HG02970 (cell line): ENCODE results near the gene TBC1D22B.
"Not testable (repeated sequence)": the region's sequence is repeated elsewhere in the genome, so short reads cannot be mapped to it uniquely, and the experiment has no call there.

ENCODE experiments used
- ATAC-seq: cut with Tn5 transposase; IDR thresholded peaks from one replicate; pipeline ENCODE4 v1.9.1; 2021; ENCODE audit warnings: mild to moderate bottlenecking, moderate library complexity, moderate number of reproducible peaks; ENCODE audit not compliant: unreplicated experiment, low FRiP score

The TBC1D22B gene

DNA sequence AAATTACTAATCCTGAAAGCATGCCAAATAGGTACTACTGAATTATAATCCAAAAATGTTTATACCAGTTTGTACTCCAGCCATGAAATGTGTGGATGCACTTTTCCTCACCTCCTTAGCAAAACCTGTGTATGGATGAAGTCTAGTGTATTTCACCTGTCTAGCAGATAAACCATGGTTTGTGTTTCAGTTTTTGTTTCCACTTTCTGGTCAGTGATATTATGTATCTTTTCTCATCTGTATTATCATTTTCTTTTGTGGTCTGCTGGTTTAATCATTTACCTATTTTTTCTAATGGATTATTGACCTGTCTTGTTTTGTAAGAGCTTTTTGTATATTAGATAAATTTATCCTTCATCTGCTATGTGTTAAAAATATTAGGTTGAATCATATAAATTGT lies 41.4 kb downstream of the TBC1D22B start:
- no peak for ATAC-seq

DNA sequence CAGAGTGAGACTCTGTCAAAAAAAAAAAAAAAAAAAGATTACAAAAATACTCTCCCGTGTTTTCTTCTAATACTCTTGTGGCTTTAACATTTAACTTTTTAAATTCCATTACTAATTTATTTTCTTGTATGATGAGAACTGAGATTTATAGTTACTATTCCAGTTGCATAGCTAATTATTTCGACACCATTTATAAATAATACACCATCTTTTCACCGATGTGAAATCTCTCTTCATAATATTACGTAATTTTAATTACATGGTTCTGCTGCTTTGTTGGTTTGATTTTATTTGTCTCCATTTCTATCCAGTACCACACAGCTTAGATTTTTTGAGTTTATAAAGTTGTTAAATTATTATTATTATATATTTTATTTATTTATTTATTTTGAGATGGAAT lies 42.4 kb downstream of the TBC1D22B start:
- no peak for ATAC-seq

DNA sequence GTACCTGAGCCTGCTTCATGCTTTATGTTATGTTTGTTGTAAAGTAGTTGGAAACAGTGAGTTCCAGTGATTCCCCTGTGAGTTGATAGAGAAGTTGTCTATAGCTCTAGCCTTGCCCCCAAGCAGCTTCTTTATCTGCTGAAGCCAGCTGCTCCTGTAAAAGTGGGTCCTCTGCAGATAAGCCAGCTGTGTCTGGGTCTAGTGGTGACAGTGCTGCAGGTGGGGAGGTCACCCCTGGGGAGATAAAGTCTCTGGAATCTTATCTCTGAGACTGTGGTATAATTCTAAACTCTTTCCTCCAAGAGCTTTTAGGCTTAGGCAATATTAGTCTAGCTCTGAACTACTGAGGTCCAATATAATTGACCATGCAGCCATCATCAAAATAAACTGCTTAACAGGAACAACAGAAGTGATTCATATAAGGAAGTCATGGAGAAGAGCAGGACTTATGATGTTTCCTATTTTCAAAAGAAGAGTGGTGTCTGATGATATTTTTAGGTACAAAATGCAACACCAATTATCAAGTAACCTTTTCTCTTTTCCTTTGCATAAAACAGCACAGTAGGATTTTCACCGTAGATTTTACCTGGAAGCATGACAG lies 44.6 kb downstream of the TBC1D22B start:
- ATAC-seq = no peak

DNA sequence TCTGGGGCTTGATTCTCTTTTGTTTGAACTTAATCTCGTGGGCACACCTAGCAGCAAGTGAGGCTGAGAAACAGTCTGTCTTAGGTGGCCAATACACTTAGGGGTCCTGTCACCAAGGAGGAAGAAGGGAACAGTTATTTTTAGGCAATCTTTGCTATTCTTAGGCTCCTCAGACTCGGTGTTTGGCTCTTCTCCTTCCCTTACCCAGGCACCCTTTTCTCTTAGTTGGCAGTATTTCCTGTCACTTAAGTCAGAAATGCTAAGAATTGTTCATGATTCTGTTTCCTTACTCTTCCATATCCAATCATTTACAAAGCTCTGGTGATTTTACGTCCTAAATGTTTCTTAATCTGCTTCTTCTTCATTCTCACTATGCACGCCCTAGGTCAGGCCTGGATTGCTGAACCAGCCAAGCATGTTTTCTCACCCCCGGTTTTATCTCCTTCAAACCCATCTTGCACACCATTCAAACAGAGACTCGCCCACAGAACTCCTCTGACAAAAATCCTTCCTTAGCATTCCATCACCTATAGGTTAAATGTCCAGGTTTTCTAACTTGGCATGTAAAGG lies 45.6 kb downstream of the TBC1D22B start:
- no peak for ATAC-seq

DNA sequence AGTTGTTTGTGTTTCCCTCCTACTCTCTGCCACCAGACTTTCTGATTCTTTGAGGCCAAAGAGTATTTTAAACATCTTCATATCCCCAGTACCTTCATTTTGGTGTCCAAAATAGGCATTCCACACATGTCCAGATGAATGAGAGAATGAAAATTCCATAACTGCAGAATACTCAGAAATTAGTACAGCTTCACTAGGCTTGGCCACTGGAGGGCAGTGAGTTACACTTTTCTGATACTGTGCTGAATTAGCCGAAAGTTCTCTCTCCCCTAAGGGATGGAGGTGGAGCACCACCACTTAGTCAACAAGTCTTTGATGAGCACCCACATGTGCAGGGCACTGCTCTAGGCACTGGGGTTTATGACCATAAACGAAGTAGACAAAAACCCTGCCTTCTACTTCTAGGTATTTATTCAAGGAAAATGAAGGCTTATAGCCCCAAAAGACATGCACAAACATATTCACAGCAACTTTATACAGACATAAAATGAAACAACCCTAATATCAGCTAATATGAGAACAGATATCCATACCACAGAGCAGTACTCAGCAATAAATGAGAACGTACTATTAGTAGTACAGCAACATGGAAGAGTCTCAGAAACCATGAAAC lies 46.4 kb downstream of the TBC1D22B start:
- ATAC-seq = no peak

DNA sequence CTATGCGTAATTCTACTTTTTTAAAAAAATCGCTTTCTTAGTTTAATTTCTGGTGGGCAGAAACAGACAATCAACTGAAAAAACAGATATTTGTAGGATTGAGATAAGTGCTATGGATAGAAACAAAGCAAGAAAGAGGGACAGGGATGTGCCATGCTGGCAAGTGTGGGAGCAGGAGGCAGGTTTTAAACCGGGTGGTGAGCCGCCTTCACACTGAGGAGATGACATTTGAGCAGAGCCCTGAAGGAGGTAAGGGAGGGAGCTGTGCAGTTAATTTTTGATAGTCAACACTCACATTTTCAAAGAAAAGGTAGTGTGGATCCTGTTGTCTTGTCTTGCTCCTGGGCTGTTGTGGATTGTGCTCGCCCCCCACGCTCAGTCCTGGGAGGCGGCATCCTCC lies 47.2 kb downstream of the TBC1D22B start:
- no peak for ATAC-seq

DNA sequence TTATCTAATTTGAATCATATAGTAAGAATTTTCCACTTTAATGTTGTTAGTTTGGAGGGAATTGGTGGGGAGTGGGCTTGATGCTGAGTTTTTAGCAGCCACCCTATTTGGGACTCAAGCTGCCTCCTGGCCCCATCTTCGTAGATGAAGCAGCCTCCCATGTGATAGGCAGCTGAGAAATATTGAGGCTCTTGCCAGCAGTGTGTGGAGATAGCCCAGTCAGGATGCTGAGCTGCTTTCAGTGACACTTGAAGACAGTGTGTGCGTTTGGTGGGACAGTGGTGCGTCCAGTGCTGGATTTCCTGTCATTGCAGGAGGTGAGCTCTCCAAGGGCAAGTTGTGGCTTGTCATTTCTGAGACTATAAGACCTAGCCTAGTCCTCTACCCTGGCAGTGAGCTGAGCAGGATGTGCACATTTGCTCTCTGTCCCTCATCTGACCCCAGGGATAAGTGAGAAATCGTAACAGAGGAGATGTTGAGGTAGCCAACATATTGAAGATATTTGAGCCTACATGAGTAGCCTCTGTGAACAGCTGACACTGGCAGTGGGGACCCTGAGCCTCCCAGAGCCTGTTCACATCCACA lies 48.4 kb downstream of the TBC1D22B start:
- no peak for ATAC-seq

DNA sequence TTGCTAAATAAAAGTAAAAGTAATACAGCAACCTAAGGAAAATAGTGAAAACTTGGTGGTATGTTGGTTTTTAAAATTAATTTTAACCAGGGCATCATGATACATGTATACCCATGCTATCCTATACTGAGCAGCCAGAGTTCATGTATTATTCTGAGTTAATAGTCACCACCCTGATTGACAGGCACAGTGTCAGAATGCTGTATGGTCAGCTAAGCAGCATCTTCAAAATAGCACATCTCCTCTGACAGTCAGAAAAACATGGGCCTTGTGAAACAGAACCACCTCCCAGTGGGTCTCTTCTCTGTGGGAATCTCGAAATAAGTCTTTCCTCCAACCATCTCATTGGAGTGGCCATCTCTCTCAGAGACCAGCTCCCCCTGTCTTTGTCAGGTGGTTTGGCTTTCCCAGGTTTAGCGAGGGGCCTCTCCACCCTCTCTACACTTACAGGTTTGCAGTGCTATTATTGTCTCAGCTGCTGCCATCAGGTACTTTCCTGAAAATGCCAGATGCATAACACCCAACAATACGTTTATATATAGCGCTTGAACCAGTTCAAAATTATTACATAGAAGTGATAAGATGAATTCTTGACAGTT lies 49.2 kb downstream of the TBC1D22B start:
- no peak for ATAC-seq

DNA sequence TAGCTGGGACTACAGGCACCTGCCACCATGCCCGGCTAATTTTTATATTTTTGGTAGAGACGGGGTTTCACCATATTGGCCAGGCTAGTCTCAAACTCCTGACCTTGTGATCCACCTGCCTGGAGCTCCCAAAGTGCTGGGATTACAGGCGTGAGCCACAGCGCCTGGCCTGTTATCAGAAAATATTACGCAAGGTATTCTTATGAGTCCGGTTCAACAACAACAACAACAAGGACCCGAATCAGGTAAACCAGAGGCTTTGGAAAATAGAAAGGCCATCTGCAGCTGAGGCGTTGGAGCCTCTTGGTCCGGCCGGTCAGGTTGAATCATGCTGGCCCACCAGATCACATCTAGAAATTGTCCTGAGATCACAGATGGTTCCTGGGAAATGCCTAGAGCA lies 49.9 kb downstream of the TBC1D22B start:
- ATAC-seq = not testable (repeated sequence)

DNA sequence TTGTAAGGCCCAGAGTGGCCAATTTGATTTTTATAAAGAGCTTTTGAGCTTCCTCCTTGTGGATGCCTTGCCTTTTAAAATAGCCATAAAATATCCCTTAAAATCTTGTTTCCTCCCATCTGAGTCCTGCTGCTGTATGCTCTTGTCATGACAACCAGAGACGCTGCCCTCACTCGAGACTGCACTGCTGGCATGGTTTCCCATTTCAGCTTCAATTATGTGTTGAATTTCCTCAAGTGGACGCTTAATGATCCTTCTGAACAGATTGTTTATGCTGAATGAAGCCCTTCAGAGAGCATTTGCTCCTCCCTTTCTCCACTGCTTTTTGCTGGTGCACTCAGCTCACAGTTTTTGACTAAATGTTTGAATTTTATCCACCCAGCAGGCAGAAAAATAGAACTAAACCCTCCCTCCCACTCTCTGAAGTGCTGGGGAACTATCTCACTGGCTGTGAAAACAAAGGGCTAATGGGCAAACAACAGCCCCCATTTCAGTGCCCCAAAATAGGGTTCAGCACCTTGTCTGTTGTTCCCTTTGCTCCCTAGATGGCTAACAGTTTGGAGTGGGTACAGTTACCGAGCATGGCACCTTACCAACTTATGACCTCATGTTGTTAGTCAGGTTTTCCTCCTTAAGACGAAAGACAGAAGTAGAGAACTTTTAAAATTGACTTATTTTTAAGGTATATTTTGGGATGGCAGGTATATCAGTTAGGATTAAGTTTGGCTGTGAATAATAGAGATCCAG lies 50.7 kb downstream of the TBC1D22B start:
- no peak for ATAC-seq

DNA sequence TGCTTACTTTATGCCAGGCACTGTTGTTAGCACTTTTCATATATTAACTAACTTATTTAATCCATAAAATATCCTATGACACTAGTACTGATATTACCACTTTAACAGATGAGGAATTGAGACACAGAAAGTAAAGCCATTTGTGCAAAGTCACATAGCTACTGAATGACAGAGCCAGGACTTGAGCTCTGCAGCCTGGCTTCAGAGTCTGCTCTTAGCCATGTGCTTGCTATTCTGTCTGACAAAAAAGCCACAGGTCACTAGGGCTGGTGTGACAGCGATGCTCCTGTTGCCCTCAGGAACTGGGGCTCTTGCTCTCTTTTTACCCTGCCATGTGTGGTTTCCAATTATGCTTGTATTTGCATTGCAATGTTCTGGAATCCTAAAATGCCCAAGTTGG lies 51.5 kb downstream of the TBC1D22B start:
- ATAC-seq = no peak

DNA sequence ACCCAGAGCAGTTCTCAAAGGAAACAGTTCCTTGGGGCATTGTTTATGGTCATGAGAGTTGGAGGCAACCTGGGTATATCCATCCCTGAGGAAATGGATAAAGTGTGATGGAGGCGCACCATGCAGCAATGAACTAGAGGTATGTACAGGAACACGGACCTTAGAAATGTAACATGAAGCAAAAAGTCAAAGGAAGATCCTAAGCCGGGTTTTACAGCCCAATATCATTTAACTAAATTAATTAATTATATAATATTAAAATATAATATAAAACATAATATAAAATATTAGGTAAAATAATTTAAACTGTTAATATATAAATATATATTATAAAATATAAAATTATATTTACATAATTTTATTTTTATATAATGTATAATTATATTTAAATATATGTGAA lies 52.1 kb downstream of the TBC1D22B start:
- ATAC-seq = no peak

DNA sequence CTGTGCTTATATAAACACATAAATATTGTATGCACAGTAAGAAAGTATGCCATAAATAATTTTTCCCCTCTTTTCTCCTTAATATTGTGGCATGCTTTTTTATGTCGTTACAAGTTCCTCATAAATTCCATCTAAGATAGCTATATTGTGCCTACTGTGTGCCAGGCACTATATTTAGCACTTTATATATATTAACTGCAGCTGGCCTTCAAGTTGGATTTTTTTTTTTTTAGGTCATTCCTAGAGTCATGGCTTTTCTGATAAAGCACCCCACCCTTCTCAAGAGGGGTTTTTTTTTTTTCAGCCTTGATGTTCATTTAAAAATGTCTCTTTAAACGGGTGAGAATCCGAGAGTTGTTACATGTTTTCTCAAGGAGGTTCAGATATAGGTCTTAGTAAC lies 53.4 kb downstream of the TBC1D22B start:
- ATAC-seq = no peak

DNA sequence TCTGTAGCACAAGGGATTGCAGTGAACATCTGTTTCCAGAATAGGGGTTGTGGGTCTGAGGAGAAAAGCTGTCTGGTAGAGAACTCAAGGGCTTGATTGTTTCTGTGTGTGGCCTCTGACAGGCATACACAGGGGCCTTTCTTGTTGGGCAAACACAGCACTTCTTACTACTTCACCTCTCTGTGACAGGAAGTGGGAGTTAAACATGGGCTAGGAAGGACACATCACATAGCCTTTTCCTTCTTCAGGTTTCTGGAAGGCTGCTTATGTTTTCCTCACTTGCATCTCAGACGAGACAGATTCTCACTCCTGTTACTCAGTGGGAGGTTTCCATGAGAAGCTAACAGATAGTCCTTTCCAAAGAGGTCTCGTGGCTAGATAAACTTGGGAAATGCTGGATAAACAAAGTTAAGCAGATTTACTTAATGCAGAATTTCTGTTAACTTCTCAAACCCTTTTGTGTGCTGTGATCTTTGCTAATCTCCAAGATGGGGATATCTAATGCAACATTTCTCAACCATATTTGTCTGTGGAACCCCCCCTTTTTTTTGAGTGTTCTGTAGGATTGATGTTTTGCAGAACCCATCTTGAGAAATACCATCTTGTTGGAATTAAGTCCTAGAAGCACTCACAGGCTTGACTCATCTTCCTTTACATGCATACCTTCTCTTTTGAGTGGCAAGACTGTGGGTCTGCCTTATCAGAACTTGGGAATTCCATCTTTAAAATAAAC lies 54.3 kb downstream of the TBC1D22B start:
- ATAC-seq = no peak

DNA sequence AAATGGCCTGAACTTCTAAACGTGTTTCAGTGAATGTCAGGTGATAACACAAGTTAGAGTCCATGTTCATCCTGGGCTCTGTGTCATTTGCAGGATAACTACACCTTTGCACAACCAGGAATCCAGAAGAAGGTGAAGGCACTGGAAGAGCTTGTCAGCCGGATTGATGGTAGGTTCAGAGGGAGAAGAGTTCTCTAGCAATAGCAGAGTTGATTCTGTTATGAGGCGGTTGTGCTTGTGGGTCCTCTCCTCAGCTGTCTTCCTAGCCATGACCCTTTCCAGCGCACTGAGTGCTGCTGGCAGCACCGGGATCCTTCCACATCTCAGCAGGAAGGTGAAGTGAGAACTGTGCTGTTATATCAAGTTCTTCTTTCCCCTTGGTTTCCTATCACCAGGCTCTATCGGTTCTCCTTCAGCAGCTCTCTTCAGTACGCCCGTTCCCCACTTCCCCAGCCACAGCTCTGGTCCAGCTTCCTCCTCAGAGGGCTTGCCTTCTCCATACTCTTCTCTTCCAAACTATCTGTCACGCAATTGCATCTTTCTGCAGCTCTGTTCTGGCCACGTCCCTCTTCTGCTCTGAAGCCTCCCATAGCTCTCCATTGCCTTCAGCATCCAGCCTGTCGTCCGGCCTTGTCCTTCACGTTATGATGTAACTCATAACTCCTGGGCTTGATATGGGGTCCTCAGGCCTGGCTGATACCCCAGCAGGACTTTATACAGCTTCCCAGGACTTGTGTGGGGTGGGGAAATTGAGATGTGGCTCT lies 56.3 kb downstream of the TBC1D22B start:
- ATAC-seq = no peak

DNA sequence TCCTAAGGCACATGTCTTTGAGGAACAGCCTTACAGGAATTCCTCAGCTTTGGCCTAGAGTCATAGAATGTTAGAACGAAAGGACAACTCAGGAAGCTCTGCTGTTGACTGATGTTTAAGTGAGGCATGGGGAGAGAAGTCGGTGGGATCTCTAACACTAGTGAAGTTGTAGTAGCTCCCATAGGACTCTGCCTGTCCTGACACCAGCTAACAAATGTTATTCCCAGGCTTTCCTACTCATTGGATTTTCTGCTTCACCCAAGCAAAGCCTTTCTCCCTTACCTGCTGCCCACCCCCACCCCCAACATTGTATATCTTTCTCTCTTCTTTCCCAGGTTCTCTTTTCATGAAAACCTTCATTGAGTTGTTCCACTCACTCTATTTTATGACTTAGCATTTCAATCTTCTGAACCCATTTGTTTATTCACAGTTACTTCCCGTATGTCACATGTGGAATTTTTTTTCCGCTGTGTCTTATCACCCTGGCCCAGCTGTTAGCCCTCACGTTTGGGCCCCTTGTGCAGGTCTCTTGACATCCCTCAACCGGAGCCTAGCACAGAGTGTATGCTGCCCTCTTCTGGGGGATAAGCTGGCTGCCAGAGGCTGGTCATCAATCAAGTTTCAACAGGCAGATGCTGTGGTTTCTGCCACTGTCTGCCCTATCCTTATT lies 57.0 kb downstream of the TBC1D22B start:
- ATAC-seq = no peak

DNA sequence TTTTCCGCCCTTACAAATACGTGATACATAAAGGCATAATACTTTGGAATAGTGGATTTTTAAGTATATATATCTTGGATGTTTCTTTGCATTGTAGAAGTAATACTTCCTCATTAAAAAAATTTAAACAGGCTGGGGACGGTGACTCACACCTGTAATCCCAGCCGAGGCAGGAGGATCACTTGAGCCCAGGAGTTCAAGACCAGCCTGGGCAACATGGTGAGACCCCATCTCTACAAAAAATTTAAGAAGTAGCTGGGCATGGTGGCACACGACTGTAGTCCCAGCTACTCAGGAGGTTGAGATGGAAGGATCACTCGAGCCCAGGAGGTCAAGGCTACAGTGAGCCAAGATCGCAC lies 57.6 kb downstream of the TBC1D22B start:
- ATAC-seq = no peak

DNA sequence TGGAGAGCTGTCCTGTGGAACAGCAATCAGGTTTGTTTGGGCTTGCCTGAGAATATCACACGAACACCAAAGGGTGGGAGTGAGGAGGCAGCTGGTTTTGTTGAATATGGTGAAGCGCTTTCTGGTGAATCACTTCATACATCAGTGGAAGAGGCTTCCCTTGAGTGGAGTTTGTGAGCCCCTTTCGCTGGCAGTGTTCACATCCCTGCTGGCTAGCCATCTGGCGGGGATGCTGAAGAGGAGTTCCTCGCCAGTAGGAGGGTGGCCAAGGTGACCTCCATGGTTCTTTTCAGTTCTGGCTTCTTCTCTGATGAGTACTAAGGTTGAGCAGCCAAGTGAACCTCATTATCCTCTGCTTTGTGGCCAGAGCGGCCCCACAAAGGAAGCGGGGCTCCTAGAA lies 58.5 kb downstream of the TBC1D22B start:
- ATAC-seq = no peak
